Measurements from ENCODE around the gene NT5C3A. TPM values are rescaled to one million over a fixed set of nuclear protein-coding genes. Genes with fewer than 3 reads are reported as not detected.
A peak's percentile ranks its signal among the peaks of the same experiment; 100 is the strongest.

The NT5C3A gene
- polyA plus RNA-seq, 4 donors: 32.5 to 39.9 (median 36.5) TPM

DNA sequence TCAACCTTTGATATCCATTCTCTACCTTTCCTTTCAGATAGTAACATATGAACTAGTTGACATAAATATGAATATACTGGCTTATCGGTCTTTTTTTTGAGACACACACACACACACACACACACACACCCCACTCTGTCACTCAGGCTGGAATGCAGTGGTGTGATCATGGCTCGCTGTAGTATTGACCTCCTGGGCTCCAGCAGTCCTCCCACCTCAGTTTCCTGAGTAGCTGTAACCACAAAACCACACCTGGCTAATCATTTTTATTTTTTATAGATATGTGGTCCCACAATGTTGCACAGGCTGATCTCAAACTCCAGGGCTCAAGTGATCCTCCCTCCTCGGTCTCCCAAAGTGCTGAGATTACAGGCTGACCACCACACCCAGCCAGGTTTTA, 14.2 kb upstream of the NT5C3A start:
- no peak for DNase-seq (ENCODE audit: low read depth in 4 of 4, low spot score in 3 of 4)

DNA sequence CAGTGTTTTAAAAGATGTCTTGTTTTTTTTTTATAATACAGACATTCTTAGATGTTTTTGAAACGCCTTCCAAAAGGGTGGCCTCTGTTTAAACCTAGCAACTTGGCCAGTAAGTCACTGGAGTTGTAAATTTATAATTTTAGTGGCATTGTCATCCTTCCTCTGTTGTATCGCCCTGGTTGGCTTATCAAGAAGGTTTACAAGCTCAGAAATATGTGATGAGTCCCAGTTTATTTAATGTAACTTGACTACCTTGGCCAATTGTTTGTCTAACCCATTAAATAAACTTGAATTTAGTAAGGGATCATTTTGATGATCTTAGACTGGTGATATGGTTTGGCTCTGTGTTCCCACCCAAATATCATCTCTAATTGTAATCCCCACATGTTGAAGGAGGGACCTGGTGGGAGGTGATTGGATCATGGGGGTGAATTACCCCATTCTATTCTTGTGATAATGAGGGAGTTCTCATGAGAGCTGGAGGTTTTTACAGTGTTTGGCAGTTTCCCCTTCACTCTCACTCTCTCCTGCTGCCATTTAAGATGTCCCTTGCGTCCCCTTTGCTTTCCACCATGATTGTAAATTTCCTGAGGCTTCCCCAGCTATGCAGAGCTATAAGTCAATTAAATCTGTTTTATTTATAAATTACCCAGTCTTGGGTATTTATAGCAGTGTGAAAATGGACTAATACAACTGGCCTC, 13.4 kb upstream of the NT5C3A start:
- DNase-seq (ENCODE audit: low read depth in 4 of 4, low spot score in 3 of 4): no peak

DNA sequence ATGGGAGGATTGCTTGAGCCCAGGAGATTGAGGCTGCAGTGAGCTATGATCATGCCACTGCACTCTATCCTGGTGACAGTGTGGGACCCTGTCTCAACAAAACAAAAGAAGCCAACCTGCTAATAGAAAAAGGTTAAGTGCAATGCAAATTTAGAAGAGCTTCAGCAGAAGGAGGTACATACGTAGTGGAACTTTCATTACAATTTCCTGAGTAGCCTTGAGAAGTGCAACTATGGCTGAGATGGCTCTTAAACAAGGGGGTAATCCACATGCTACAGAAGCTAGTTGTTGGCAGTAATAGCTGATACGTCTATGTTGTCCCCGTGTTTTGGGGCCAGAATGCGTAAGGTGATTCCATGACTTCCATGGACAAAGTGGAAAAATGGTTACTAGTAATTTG, 10.7 kb upstream of the NT5C3A start:
- DNase-seq (ENCODE audit: low read depth in 4 of 4, low spot score in 3 of 4): no peak

DNA sequence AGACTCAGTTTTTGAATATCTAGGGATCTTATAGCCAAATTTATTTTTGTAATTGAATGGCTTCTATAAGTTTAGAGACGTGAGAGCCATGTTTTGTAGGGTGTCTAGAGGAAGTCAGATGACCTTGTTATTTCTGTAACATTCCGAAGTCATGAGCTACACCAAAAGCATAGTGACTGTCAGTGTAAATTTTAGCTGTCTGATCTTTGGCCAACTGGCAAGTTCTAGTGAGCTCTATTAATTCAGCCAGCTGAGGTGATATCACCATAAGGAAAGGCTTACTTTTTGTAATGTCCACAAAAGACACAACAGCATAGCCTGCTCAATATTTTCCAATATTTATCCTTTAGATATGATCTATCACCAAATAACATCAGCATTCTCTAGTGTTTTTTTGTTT, 9.9 kb upstream of the NT5C3A start:
- peak in 2 of 4 donors; percentile 40 to 54 for DNase-seq (ENCODE audit: low read depth in 4 of 4, low spot score in 3 of 4)

DNA sequence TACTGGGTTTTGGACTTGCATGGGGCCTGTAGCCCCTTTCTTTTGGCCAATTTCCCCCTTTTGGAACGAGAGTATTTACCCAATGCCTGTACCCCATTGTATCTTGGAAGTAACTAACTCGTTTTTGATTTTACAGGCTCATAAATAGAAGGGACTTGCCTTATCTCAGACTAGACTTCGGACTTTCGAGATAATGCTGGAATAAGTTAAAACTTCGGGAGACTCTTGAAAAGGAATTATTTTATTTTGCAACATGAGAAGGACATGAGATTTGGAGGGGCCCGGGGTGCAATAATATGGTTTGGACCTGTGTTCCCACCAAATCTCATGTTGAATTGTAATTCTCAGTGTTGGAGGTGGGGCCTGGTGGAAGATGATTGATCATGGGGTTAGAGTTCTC, 8.3 kb upstream of the NT5C3A start:
- no peak for DNase-seq (ENCODE audit: low read depth in 4 of 4, low spot score in 3 of 4)

DNA sequence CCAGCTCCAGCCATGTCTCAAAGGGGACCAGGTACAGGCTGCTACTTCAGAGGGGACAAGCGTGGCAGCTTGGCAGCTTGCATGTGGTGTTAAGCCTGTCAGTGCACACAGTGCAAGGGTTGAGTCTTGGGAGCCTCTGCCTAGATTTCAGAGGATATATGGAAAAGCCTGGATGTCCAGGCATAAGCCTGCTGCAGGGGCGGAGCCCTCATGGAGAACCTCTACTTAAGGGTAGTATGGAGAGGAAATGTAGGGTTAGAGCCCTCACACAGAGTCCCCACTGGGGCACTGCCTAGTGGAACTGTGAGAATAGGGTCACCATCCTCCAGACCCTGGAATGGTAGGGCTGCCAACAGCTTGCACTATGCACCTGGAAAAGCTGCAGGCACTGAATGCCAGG, 7.7 kb upstream of the NT5C3A start:
- no peak for DNase-seq (ENCODE audit: low read depth in 4 of 4, low spot score in 3 of 4)

DNA sequence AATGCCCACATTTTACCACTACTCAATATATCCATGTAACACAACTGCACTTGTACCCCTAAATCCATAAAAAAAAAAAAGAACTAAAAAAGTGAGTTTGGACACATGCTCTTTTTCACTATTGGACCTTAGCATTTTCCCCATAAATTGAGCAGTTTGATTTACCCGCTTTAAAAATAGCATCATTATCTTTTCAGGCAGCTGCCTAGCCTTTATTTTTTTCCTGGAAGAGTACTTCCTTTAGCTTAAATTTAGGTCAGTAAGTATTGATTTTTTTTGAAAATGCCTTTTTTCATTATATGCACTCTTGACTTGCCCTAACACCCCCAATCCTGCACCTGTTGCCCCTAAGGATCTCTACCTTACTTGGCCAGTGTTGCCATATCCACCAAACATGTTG, 5.3 kb upstream of the NT5C3A start:
- DNase-seq (ENCODE audit: low read depth in 4 of 4, low spot score in 3 of 4): no peak

DNA sequence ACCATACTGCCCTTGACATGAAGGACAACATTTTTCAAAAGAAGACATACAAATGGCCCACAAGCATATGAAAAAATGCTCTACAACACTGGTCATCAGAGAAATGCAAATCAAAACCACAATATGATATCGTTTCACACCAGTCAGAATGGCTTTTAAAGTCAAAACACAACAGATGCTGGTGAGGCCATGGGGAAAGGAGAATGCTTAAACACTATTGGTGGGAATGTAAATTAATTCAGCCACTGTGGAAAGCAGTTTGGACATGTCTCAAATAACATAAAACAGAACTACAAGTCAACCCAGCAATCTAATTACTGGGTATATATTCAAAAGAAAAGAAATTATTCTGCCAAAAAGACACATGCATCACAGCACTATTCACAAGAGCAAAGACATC, 4.2 kb upstream of the NT5C3A start:
- no peak for DNase-seq (ENCODE audit: low read depth in 4 of 4, low spot score in 3 of 4)

DNA sequence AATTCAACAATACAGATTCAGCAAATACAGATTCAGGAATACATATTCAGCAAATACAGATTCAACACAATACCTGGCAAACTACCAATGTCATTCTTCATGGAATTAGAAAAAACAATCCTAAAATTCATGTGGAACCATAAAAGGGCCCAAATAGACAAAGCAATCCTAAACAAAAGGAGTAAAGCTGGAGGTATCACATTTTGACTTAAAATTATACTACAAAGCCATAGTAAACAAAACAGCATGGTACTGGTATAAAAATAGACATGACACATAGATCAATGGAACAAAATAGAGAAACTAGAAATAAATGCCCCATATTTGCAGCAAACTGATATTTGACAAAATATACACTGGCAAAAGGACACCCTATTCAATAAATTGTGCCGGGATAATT, 3.4 kb upstream of the NT5C3A start:
- DNase-seq (ENCODE audit: low read depth in 4 of 4, low spot score in 3 of 4): no peak

DNA sequence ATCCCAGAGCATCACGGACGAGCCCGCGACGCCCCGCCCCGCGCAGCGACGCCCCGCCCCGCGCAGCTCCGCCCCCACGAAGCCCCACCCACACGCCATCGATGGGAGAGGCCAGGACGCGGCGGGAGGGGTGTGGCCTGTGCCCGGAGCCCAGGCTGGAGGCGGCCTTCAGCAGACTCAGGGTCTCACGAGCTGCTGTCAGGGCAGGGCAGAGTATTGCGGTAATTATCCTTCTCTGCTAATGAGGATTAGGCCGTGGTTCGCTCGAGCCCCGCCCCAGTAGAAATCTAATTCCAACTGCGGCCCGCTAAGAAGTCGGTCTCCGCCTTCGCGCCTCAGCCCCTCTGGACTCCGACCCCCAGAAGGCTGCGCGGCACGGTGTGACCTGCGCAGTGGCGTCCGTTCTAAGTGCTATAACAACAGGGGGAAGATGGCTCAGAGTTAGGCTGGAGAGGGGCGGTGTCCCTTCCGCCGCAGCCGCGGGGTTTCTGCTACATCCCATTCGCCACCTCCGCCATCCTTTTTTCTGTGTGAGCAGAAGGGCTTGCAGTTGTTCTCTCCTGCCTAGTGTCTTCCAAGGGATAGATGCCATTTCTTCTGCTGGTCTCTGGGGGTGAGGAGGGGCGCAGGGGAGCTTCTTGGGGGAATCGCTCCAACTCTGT, 337 bp upstream of the NT5C3A start:
- DNase-seq (ENCODE audit: low read depth in 4 of 4, low spot score in 3 of 4): peak; percentile 89 to 94 (median 90)

DNA sequence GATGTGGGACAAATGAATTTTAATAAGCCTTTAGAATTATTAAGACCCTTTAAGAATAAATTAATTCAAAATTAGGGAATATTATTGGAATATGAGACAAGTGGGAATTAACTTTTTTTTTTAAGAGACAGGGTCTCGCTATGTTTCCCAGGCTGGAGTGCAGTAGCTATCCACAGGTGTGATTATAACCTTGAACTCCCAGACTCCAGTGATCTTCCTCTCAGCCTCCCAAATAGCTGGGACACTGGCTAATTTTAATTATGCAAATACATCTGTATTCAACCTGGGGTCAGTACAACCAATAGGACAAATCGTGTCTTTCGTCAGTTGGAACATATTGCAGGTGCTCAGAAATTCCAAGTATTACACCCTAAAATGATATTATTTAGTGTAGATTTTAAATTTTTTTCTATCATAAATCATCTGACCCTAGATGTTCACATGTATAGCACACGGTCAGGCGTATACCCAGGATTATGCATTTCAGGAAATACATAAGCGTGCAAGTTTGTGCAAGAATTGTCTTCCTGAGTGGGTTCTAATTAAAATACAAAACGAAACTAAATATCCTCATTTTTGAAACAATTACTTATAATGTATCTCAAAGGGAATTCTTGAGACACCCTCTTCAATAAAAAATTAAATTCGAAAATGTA, 1.2 kb downstream of the NT5C3A start:
- no peak for DNase-seq (ENCODE audit: low read depth in 4 of 4, low spot score in 3 of 4)

DNA sequence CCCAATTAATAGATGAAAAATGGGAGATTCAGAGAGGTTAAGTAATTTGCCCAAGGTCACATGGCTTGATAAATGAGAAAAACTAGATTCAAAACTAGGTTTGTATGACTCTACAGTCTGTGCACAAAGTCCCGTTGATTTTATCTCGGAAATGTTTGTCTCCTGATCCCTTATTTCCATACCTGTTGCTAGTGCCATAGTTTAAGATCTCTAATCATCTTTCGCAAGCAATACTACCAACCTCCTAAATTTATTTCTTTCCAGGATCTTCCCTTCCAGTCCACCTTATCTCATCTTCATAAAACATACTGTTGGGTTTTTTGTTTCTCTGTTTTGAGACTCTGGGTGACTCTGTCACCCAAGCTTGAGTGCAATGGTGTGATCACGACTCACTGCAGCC, 2.9 kb downstream of the NT5C3A start:
- DNase-seq (ENCODE audit: low read depth in 4 of 4, low spot score in 3 of 4): no peak

DNA sequence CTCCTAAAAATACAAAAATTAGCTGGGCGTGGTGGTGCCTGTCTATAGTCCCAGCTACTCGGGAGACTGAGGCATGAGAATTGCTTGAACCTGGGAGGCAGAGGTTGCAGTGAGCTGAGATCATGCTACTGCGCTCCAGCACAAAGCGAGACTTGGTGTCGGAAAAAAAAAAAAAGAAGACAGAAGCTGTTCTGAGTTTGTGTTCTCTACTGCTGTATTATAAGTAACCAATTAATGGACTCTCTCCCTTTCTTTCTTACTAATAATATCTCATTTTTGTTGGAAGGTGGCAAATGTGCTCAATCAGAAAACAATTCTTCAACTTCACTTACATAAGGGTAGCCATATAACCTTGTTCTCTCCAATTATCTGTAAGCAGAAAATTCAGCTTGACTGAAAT, 7.4 kb downstream of the NT5C3A start:
- no peak for DNase-seq (ENCODE audit: low read depth in 4 of 4, low spot score in 3 of 4)

DNA sequence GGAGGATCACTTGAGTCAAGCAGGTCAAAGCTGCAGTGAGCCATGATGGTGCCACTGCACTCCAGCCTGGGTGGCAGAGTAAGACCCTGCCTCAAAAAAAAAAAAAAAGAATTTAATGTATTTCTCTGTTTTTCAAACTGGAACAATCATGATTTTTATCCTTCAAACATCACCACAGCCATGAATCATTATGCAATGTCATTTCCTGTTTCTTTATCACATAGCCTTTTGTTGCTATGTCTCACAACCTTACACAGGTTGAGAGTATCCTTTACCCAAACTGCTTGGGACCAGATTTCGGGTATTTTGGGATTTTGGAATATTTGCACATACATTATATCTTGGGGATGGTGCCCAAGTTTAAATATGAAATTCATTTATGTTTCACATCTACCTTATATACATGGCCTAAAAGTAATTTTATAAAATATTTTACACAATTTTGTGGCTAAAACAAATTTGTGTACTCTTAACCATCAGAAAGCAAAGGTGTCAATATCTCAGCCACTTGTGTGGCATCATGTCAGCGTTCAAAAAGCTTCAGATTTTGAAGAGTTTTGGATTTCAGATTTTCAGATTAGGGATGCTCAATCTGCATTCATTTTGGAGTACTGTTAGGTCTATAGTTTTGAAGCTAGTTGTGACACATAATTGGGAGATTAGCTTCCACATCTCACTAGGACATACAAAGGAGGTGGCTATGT, 8.2 kb downstream of the NT5C3A start:
- no peak for DNase-seq (ENCODE audit: low read depth in 4 of 4, low spot score in 3 of 4)

DNA sequence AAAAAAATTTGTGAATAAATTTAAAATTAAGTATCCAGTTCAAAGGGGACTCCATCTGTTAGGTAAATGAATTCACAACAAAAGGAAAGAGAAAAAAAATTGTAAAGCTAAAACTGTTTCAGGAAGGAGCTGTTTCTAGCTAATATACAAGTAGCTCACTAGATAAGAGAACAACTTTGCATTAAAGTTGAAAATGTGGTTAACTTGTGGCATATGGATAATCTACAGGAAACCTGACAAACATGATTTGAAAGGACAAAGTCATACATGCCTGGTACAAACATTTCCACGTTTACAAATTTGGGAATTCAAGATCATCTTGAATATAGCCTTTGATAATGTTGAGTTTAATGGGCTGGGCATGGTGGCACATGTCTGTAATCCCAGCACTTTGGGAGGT, 8.9 kb downstream of the NT5C3A start:
- DNase-seq (ENCODE audit: low read depth in 4 of 4, low spot score in 3 of 4): no peak

DNA sequence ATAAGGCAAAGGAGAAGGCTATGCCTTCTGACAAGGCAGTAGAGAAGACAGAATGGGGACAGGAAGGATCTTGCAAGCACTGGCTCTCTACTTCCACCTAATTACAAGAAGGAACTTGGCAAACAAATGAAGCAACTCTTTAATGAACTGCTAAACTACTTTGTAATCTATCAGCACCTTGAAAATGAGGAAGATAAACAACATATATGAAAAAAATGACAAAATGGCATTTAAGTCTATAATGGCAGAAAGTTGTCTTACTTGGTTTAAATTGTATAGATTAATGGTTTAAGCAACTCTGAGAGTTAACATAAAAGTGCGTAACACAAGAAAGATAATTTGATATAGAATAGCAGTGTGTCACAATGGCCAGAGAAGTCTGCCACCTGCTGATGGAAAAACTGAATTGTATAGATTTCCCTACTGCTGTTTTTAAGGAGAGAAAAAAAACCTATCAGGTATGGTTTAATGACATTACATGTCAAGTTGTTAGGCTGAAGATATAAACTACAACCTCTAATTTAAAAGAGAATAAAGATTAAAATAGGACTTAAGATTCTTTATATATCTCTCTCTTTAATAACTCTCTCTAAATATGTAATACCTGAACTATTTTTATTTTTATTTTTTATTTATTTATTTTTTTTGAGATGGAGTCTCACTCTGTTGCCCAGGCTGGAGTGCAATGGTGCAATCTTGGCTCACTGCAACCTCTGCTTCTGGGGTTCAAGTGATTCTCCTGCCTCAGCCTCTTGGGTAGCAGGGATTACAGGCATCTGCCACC, 11.8 kb downstream of the NT5C3A start:
- peak in 1 of 4 donors; percentile 43 for DNase-seq (ENCODE audit: low read depth in 4 of 4, low spot score in 3 of 4)

DNA sequence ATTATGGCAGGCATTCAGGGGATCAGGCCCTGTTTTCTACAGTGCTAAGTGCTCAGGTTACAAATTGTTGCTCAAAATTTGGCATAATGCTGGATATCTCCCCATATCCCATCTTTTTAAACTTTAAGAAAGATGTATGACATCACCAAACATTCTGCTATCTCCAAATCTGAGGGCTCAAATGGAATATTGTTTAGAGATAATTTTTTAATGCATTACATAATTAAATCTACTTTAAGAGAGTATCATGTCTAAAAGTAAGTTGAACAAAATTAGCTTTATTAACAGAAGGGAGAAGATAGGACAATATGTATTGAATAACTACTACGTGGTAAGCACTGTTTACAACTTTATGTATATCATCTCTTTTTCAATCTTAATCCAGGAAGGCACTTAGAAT, 13.9 kb downstream of the NT5C3A start:
- no peak for DNase-seq (ENCODE audit: low read depth in 4 of 4, low spot score in 3 of 4)

DNA sequence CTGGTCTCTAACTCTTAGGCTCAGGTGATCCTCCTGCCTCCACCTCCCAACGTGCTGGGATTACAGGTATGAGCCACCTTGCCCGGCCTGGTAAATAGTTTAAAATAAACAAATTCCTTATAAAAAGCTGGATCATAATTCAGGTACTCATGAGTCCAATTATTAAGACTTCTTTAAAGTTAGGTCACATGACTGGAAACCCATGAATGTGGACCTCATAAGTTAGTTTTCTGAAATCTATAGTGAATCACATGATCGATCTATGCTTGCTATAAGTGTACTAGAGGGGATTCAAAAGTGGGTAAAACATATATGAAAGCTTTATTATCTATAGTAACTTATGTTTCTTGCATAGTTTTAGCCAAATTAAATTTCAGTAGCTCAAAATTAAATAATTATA, 14.3 kb downstream of the NT5C3A start:
- DNase-seq (ENCODE audit: low read depth in 4 of 4, low spot score in 3 of 4): no peak

DNA sequence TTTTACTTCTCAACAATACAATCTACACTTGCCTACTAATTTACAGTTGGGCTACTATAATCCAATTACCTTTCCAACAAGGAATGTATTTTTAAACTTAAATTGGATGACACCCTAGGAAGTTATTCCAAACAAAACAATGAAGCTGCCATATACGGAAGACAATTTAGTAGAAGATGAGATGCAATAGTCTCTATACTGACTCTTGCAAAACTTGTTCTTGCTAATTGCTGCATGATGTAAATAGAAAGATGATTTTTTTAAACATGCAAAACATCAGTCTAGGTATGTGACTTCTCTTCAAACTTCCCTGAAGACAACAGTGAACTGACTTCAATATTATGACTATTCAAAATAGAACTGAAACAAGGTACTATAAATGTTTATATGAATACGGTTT, 17.6 kb downstream of the NT5C3A start:
- DNase-seq (ENCODE audit: low read depth in 4 of 4, low spot score in 3 of 4): no peak

DNA sequence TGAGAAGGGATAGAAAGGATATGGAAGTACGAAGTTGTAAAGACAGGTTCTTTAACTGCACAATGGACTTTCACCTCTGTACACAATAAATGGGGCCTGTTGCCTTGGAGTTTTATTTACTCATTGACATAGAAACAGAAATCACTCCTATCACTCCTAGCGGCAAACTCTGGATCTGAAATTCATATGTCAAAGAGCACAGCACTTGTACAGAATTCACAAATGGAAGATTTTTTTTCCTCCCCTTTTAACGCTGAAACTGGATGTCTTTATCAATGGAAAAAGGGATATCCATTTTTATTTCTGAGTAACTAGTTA, 18.2 kb downstream of the NT5C3A start:
- DNase-seq (ENCODE audit: low read depth in 4 of 4, low spot score in 3 of 4): no peak
